K562 (cell line): ENCODE measurements around the gene CETN1. TPM values are rescaled to one million over a fixed set of nuclear protein-coding genes. Genes with fewer than 3 reads are reported as not detected.

ENCODE experiments used
- BCOR ChIP-seq: fragments of 450-650 bp; IDR thresholded peaks from 2 replicates; pipeline ENCODE4 v1.6.1; 2016
- JUNB ChIP-seq: fragments of 450-650 bp; formaldehyde crosslinking; conservative IDR thresholded peaks from 2 replicates; pipeline ENCODE4 v1.4.0; 2020; ENCODE audit warnings: mild to moderate bottlenecking
- MTA2 ChIP-seq: fragments of 450-650 bp; IDR thresholded peaks from 2 replicates; pipeline ENCODE4 v1.6.1; 2016; ENCODE audit warnings: low read depth
- TCF7 ChIP-seq: sonication (generic); IDR thresholded peaks from 2 replicates; pipeline ENCODE4 v1.6.1; 2016; ENCODE audit warnings: antibody characterized with exemption, borderline replicate concordance
- XRCC5 ChIP-seq: fragments of 200-400 bp; formaldehyde crosslinking; IDR thresholded peaks from 2 replicates; pipeline ENCODE4 v1.6.1; 2017; ENCODE audit warnings: low read depth, mild to moderate bottlenecking, low read length
- ZNF316 ChIP-seq: fragments of 450-650 bp; IDR thresholded peaks from 2 replicates; pipeline ENCODE4 v1.6.1; 2016
- polyA plus RNA-seq, 8 experiments: library from polyadenylated mRNA; depleted of rRNA in 4 of 8; stranded (reverse) in 5 of 8; unstranded in 3 of 8; fragments of >200 nt; fragmentation: Nextera tagmentation in 2 of 8; fragmentation: Illumina TruSeq in 1 of 8; extraction: Ambion mirVana in 2 of 8; extraction: Trizol in 1 of 8; gene quantifications; 2 replicates each; pipeline versions ENCODE4 v1.2.1 to v1.2.3, GENCODE V29; 2011 to 2014; ENCODE audit warnings: inconsistent platforms in 1 of 8, missing spikeins in 1 of 8
- total RNA-seq, 7 experiments: library from RNA; depleted of rRNA in 6 of 7; stranded (reverse); fragments of >200 nt in 6 of 7; fragmentation: Illumina TruSeq in 2 of 7; extraction: Trizol in 2 of 7; gene quantifications; 2 replicates each; pipeline versions ENCODE4 v1.2.1 to v1.2.3, GENCODE V29; 2011 to 2021; ENCODE audit warnings: low replicate concordance in 1 of 7
- TF ChIP-seq, protein P1 (sequence below): fragments of 200-600 bp; sonication (generic); IDR thresholded peaks from one replicate; pipeline ENCODE4 v1.6.1; 2012; ENCODE audit warnings: mild to moderate bottlenecking, low read depth, low read length, inconsistent platforms
- TF ChIP-seq, protein P2 (sequence below): fragments of 450-650 bp; formaldehyde crosslinking; conservative IDR thresholded peaks from 2 replicates; pipeline ENCODE4 v1.4.0; 2022; ENCODE audit warnings: mild to moderate bottlenecking, missing genetic modification characterization

CETN1 gene
- total and polyA plus RNA-seq, 9 of the 15 experiments (the other 6 are each of a cell fraction or from before 2014, with no cell fraction given): 0.07 to 0.34 (median 0.19) TPM; not detected in 3

DNA sequence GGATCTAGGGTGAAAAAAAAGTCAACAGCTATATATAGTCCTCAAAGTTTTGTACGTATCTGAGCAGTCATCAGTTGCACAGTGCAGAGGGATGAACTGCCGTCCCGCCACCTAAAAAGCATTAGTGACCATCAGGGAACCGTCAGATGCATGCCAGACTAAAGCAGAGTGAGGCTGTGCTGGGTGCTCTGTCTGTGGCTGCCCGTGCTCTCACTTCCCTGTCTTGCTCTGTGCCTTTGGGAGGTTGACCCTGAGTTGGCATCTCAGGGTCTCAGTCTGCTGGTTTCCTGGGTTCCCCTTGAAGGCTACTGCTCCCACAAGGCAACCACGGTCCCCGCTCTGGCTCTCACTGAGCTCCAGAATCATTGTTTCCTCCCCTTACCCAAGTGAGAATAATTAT is 27.8 kb downstream of the CETN1 start (continued):
- TF ChIP-seq, protein P1, sequence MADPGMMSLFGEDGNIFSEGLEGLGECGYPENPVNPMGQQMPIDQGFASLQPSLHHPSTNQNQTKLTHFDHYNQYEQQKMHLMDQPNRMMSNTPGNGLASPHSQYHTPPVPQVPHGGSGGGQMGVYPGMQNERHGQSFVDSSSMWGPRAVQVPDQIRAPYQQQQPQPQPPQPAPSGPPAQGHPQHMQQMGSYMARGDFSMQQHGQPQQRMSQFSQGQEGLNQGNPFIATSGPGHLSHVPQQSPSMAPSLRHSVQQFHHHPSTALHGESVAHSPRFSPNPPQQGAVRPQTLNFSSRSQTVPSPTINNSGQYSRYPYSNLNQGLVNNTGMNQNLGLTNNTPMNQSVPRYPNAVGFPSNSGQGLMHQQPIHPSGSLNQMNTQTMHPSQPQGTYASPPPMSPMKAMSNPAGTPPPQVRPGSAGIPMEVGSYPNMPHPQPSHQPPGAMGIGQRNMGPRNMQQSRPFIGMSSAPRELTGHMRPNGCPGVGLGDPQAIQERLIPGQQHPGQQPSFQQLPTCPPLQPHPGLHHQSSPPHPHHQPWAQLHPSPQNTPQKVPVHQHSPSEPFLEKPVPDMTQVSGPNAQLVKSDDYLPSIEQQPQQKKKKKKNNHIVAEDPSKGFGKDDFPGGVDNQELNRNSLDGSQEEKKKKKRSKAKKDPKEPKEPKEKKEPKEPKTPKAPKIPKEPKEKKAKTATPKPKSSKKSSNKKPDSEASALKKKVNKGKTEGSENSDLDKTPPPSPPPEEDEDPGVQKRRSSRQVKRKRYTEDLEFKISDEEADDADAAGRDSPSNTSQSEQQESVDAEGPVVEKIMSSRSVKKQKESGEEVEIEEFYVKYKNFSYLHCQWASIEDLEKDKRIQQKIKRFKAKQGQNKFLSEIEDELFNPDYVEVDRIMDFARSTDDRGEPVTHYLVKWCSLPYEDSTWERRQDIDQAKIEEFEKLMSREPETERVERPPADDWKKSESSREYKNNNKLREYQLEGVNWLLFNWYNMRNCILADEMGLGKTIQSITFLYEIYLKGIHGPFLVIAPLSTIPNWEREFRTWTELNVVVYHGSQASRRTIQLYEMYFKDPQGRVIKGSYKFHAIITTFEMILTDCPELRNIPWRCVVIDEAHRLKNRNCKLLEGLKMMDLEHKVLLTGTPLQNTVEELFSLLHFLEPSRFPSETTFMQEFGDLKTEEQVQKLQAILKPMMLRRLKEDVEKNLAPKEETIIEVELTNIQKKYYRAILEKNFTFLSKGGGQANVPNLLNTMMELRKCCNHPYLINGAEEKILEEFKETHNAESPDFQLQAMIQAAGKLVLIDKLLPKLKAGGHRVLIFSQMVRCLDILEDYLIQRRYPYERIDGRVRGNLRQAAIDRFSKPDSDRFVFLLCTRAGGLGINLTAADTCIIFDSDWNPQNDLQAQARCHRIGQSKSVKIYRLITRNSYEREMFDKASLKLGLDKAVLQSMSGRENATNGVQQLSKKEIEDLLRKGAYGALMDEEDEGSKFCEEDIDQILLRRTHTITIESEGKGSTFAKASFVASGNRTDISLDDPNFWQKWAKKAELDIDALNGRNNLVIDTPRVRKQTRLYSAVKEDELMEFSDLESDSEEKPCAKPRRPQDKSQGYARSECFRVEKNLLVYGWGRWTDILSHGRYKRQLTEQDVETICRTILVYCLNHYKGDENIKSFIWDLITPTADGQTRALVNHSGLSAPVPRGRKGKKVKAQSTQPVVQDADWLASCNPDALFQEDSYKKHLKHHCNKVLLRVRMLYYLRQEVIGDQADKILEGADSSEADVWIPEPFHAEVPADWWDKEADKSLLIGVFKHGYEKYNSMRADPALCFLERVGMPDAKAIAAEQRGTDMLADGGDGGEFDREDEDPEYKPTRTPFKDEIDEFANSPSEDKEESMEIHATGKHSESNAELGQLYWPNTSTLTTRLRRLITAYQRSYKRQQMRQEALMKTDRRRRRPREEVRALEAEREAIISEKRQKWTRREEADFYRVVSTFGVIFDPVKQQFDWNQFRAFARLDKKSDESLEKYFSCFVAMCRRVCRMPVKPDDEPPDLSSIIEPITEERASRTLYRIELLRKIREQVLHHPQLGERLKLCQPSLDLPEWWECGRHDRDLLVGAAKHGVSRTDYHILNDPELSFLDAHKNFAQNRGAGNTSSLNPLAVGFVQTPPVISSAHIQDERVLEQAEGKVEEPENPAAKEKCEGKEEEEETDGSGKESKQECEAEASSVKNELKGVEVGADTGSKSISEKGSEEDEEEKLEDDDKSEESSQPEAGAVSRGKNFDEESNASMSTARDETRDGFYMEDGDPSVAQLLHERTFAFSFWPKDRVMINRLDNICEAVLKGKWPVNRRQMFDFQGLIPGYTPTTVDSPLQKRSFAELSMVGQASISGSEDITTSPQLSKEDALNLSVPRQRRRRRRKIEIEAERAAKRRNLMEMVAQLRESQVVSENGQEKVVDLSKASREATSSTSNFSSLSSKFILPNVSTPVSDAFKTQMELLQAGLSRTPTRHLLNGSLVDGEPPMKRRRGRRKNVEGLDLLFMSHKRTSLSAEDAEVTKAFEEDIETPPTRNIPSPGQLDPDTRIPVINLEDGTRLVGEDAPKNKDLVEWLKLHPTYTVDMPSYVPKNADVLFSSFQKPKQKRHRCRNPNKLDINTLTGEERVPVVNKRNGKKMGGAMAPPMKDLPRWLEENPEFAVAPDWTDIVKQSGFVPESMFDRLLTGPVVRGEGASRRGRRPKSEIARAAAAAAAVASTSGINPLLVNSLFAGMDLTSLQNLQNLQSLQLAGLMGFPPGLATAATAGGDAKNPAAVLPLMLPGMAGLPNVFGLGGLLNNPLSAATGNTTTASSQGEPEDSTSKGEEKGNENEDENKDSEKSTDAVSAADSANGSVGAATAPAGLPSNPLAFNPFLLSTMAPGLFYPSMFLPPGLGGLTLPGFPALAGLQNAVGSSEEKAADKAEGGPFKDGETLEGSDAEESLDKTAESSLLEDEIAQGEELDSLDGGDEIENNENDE: no peak
- TF ChIP-seq TCF7 (no peak), BCOR (no peak), XRCC5 (no peak), JUNB (no peak), MTA2 (no peak), ZNF316 (no peak)
- TF ChIP-seq, protein P2, sequence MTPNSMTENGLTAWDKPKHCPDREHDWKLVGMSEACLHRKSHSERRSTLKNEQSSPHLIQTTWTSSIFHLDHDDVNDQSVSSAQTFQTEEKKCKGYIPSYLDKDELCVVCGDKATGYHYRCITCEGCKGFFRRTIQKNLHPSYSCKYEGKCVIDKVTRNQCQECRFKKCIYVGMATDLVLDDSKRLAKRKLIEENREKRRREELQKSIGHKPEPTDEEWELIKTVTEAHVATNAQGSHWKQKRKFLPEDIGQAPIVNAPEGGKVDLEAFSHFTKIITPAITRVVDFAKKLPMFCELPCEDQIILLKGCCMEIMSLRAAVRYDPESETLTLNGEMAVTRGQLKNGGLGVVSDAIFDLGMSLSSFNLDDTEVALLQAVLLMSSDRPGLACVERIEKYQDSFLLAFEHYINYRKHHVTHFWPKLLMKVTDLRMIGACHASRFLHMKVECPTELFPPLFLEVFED (CRISPR knock-in tag): no peak
